Left cardiac atrium (tissue), 4 donors: ENCODE results near the gene EML6. TPM values are rescaled to one million over a fixed set of nuclear protein-coding genes. Genes with fewer than 3 reads are reported as not detected.

Source experiments
- ATAC-seq, 2 donors: fragments of 200-7000 bp; cut with Tn5 transposase; one replicate each; pipeline ENCODE4 v1.9.1; 2020; ENCODE audit warnings: mild to moderate bottlenecking in 2 of 2, moderate library complexity in 2 of 2
- DNase-seq: peaks from one replicate; pipeline ENCODE4 v3.0.0-alpha.2; 2020
- intact Hi-C, 2 donors: fragments of 100-400 bp; cut with DNase I; formaldehyde crosslinking; loops; one replicate each; pipeline versions ENCODE4 v1.14.1 to v1.15.1; 2022 to 2023
- total RNA-seq, 2 donors: library from RNA; stranded (reverse); fragmentation: NEBNext Ultra II Directional; extraction: Animal tissue kit (Norgen Biotek cat#: 25700); gene quantifications; one replicate each; pipeline ENCODE4 v1.2.1, GENCODE V29; 2021
- donor health status: DM: no; HTN: yes; CAD: no.
- donor health status: DM: no; HTN: yes; CAD: no; lungs with severe emphysema.
- donor health status: DM: yes; HTN: yes; CAD: no.
- donor health status: Dilated cardiomyopathy.

EML6 gene
- total RNA-seq, 2 donors from 2014 or later: 0.52 to 0.62 TPM

GRCh38 chr2:55019526-55020258, 296.2 kb downstream of the EML6 start:
- ATAC-seq (no peak), DNase-seq (no peak)
- intact Hi-C loops: no loop called here
